T follicular helper cell (primary cell): ENCODE results near the gene PTPRK.
"Not testable (repeated sequence)": the region's sequence is repeated elsewhere in the genome, so short reads cannot be mapped to it uniquely, and the experiment has no call there.

ENCODE experiments used
- DNase-seq: peaks from one replicate; pipeline ENCODE4 v3.0.0-alpha.2; 2020; ENCODE audit warnings: low read depth

The PTPRK gene

GRCh38 chr6:127956260-127956888 is 564.0 kb downstream of the PTPRK start:
- DNase-seq, result no peak

GRCh38 chr6:127954082-127954481 is 566.3 kb downstream of the PTPRK start:
- no peak for DNase-seq

DNA sequence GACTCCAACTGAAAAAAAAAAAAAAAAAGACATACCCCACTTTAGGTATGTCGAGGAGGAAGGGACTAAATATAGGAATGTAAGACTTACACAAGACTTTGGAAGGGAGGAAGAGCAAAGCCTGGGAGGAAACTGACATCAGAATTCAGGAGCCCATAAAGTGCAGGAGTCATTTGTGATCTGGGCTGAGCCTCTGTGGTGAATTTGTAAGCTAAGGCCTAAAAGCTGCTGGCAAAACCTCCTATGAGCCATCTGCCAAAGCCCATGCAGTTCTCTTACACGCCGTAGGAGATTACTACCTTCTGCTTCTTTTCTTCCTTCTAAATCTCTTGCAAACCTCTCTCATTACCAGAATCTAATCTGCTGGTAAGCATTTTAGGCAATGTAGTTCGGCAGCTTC is 567.6 kb downstream of the PTPRK start:
- no peak for DNase-seq

GRCh38 chr6:127952176-127952575 is 568.2 kb downstream of the PTPRK start:
- no peak for DNase-seq

- no peak for DNase-seq
Observed at GRCh38 chr6:127951172-127951917, 569.1 kb downstream of the PTPRK start.

DNA sequence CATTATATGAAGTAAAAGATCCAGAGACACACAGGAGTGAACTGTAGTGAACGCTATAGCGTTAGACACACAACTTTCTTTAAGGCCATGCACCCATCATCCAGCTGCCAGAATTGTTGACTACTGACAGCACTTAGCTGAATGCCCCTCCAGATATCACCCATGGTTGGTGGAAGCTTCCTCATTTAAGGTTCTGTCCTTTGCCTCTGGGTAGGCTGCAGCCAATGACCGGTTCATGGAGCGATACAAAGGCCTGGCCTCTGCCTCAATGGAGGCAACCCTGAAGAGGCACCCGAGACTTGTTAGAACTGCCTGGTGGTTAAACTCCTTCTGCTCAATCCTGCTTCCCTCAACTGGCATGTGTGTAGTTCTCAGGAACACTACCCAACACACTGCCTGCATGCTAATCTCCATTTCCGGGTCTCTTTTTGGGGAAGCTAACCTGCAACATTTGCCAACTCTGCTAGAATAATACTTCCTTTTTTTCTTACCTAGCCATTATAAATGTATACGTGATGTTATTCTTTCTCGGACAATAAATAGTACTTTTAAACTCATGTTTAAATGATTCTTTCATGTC is 569.7 kb downstream of the PTPRK start:
- no peak for DNase-seq

DNA sequence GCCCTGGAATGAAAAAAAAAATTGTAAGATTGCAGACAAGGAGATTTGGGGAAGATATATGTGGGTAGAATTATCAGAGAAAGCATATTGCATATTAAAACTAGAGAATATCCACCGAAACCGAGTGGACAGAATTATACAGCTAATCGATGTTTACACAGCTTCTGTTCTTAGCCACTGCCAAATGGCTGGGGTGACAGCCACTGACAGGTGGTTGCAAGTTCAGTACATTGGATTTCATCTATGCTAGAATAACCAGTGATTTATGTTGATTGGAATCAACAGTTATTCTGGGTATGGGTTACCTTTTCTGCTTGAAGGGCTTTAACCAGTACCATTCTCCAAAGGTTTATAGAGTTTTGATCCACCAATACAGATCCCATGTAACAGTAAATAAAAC is 571.1 kb downstream of the PTPRK start:
- DNase-seq, result no peak

DNA sequence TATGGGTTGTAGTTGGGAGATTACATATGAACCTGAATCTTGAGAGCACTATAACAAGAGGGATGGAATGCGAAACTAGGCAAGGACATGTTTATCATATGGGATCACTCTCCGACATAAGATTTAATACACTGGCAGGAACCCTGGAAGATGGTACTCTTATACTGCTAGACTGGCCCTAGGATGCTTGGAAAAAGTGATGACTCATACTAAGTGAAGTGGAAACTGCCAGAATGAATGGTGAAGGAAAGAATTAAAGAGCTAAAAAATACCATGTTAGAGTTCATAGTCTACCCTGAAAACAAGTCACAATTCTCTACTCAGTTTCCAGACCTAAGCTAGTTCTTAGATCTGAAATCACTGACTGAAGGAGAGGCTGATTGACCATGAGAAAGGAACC is 574.0 kb downstream of the PTPRK start:
- no peak for DNase-seq

GRCh38 chr6:127945434-127946097 is 574.8 kb downstream of the PTPRK start:
- DNase-seq, result no peak

GRCh38 chr6:127941228-127941627 is 579.2 kb downstream of the PTPRK start:
- no peak for DNase-seq

- DNase-seq, result no peak
Observed at GRCh38 chr6:127939442-127940066, 580.8 kb downstream of the PTPRK start.

DNA sequence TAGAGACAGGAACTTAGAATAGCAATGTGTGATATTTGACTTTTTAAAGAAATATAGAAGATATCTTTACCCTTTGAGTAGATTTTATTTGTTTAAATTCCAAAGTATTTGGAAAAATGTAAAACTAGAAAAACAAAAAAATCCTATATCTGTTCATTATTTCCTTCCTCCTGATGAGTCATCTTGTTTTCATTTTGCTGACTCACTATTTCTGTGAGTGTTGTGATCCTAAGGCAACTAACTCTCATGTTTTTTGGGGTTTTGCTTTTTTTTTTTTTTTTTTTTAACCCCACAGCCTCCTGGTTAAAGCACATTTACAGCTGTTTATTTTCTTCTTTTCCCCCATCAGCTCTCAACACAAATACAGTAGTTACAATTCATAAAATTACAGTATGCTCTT is 581.7 kb downstream of the PTPRK start:
- no peak for DNase-seq

- no peak for DNase-seq
Observed at GRCh38 chr6:127937747-127938146, 582.7 kb downstream of the PTPRK start.

DNA sequence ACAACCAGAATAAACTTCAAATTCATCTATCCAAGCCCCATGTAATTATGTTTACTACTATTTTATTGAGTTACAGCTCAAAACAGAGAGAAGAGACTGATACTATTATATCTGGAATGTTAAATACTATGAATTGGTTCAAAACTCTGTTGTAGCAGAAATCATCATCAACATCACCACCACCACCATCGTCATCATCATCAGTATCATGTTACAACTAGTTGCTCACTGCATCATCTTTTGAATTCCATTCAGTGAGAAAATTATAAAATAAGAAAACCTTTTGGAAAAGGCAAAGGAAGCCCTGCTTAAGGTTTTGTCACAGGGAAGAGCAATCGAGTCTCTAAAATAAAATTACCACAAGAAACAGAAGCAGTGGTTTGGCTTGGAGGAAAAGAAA is 583.3 kb downstream of the PTPRK start:
- DNase-seq, result no peak

DNA sequence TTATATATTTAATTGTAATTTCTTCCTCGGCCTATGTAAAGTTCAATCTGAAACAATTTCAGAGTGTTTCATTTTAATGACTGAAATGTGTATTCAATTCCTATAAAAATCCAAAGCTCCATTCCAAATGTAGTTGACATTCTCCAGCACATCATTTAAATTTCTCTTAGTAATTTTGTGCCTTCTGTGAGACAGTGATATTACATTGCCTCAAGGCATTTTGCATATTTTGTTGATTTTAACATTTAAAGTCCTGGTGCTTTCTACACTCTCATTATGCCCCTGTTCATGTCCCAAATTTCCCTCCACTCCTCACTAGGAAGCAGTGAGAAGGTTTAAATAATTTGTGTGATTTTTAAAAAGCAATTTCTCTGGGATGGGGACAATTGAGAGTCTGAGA is 585.4 kb downstream of the PTPRK start:
- DNase-seq, result no peak

DNA sequence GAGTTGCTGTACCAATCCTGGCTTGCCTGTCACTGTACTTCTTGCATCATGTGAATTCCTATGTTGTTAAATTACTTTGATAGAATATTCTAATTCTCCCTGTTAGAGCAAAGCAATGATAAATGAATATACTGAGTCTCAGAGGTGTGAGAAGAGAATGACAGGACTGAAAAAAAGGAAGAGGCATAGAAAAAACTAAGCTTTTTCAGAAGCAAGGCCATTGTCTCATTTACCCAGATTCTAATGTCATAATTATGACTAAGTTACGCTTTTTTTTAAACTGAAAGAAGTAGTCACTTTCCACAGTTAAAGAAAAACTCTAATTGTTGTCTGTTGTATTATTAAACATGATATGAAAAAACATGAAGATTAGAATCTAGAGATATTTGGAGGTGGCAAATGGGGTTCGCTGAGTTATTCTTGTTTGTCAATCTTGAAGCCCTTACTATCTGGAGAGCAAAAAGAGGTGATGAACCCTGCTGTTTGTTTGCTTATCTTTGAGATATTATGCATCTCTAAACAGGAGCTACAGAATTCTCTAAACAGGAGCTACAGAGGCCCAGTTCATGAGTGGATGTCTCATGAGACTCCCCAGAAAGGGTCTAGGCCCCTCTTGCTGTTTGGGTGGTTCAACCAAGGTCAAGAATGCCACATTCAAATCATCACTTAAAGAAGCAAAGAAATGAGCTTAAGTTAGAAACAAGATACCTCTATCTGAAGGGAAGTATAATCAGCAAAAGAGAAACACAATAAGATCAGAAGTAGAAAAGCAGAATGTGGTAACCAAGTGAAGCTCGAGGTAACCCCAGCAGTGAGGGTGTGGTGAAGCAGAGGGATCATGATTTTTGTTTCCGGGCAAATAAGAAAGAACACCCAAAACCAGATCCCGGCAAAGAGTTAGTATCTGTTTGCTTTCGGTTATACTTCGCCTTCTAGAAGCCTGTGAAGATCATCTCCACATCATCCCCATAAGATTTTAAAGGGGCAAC is 586.3 kb downstream of the PTPRK start:
- DNase-seq, result peak; percentile 6

DNA sequence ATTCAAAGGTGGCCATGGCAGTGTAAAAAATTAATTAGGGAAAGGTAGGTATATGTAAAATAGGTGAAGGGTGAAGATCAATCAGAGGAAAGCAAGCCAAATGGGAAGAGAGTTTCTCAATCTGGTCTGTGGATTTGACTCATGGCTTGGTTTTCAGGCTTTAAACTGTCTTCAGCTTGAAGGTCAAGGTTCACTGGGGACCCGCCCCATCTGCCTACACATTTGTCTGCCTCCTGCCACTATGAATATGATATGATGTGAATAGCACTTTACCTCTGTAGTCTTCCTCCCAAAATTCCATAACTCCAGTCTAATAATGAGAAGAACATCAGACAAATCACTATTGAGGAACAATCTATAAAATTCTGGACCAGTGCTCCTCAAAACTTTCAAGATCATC is 587.3 kb downstream of the PTPRK start:
- DNase-seq, result no peak

DNA sequence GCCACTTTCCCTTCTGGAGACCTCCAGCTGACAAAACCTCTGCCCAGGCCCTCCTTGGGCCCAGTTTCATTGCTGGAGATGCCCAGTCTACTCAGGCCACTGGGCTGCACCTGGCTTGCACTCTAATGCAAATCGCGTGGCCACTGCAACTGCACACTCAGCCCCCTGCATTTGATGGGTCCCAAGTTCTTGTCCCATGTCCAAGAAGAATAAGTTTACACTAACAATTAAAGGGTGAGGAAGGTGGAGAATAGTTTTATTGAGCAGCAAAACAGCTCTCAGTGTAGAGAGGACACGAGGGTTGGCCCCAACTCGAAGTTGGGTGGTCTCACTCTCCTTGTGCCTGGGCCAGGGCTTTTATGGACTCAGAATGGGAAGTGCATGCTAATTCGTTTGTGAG is 587.7 kb downstream of the PTPRK start:
- no peak for DNase-seq

- DNase-seq, result not testable (repeated sequence)
Observed at GRCh38 chr6:127926441-127926840, 594.0 kb downstream of the PTPRK start.

- DNase-seq, result no peak
Observed at GRCh38 chr6:127924440-127924839, 596.0 kb downstream of the PTPRK start.

GRCh38 chr6:127924031-127924430 is 596.4 kb downstream of the PTPRK start:
- no peak for DNase-seq
